Activated T-cell treated with anti-CD3 and anti-CD28 coated beads for 1 hour (primary cell): ENCODE results near the gene KIAA1328.
"Not testable (repeated sequence)": the region's sequence is repeated elsewhere in the genome, so short reads cannot be mapped to it uniquely, and the experiment has no call there.

Source experiments
- DNase-seq: peaks from one replicate; pipeline ENCODE4 v3.0.0-alpha.2; 2020; ENCODE audit warnings: low read depth

Gene KIAA1328

DNA sequence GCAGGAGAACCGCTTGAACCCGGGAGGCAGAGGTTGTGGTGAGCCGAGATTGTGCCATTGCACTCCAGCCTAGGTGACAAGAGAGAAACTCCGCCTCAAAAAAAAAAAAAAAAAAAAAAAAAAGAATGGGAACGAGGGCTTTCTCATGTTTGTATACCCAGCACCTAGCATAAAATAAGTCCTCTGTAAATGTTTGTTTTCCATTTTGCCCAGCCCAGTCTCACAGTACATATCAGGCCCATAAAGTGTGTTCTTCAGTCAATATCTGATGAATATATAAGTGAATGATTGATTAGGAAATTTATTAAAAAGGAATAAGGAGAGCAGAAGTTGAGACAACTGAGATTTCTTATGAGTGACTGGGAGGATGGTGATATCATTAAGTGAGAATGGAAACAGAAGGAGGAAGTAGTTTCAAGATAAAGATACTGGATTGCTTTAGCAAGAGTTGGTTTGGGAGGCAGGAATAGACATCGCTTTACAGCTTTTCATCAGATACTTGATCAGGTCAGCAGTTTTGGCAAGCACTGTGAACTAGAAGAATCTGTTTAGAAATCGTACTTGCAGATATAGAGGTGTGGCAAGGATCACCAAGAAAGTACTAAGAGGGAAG, 327.5 kb downstream of the KIAA1328 start:
- no peak for DNase-seq

DNA sequence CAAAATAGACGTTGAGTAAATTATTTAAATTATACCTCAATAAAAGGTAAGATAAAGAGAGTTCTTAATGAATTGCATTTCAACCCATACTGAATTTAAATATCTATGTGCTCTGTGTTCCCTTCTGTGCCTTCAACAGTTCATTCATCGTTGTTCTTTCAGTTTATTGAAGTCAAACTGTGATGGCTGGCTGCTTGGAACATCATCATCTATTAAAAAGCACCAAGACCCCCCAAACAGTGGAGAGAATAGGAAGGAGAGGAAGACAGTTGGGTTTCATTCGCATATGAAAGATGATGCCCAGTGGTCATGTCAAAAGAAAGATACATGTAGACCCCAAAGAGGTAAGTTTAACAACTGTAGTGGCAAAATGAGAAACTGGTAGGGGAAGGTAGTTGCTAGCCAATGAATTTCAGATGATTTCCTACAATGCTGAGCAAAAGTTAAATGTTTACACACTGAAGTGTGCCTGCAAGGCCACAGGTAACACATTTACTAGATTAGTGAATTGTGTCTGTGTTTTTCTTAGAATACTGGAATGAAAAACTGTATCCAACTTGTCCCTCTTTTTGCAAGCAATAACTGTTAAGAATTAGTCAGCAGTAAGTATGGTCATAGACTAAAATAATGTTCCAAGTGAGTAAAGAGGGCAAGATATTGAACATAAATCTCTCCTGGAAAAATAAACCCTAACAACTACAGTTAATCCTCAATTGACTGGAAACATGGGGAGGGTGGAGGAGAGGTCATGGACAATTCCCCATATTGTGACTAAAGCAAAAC, 331.3 kb downstream of the KIAA1328 start:
- DNase-seq: no peak

DNA sequence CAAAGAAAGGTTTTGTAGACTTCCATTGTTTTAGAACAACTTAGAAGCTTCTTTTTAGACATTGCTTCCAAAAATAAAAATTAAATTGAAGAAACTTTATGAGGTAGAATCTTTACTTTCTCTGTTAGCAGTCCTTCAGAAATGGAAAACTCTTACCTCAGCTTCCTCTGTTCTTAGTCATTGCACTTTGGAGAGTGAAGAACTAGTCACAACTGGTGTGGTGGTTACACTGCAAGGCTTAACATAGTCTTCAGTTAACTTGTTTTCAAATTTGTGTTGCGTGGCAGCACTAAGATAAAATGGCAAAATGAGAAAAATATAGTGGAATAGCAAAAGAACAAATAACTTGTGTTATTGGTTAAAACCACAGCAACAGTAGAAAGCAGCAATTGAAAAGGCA, 332.6 kb downstream of the KIAA1328 start:
- no peak for DNase-seq

DNA sequence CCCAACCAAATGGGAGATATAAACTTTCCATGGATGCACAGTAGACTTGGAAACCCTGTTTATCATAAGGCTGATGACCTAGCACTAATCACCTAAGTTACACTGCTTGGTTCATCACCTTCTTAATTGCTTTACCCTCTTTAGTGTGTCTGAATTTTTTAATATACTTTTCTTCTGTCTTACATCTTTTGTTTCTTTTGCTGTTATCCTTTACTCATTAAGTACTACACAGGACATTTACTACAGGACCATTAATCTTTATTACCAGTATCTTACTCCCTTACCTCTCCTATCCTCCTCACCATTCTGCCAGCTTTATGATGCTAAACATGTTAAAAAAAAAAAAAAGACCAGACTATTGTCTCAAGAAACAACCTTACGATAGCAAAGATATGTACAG, 333.6 kb downstream of the KIAA1328 start:
- DNase-seq: no peak

DNA sequence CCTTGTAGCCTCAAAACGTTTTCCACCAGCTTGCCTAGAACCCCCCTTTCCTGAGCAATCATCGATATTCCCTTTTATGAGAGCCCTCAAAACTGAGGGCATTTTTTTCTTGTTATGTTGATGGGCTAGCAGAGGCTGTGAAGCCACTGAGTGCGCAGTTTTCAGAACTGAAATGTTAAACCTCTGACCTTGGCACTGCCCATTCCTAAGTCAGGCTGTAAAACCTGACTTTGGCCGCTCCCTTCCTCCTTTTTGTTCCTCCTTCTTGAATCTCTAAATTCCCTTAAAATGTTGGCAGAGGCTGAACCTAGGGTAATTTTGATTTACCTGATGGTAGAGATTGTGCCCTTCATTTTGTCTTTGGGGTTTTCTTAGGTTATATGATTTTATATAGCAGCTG, 334.2 kb downstream of the KIAA1328 start:
- no peak for DNase-seq

DNA sequence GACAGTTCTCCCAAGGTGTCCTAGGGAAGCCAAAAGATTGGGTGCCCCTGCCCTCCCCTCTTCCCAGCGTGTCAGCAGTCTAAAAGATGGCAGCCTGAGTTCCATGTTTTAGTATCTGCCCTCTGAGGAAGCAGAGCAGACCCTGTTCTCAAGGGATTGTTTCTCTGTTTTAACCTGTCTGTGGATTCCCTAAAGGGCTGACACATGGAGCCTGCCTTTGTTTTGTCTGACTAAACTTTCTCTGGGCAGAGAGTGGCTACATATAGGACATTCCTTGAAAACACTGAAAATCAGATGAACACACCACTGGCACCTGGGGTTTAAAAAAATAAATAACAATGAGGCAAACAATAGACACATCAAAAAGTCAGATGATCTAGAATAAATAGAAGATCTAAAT, 337.6 kb downstream of the KIAA1328 start:
- no peak for DNase-seq

DNA sequence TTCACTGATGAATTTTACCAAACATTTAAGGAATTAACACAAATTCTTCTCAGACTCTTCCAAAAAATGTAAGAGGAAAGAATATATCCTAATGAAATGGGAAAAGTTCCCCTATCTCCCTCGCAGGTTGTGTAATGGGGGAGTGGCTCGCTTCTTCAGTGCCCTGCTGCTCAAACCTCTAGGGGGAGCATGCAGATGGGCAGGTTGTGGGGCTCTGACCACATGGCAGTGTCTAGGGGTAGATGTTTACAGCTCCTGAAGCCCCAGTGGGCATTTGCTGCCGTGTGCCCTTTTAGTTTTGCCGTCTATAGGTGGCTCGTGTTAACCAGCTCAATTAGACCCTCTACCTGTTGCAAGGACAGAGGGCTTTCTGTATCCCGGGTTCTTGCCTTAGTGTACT, 338.0 kb downstream of the KIAA1328 start:
- DNase-seq: not testable (repeated sequence)

DNA sequence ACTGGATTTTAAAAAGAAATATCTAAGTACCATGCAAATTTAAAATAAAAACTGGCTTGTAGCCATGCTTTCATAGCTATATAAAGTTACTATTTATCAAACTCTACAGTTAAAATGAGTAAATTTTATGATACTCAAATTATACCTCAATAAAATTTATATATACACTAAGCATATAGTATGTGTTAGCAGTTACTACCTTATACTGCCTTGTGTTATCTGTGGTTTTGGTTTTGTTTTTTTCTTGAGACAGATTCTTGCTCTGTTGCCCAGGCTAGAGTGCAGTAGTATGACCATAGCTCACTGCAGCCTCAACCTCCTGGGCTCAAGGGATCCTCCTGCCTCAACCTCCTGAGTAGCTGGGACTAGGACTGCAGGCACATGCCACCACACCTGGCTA, 342.1 kb downstream of the KIAA1328 start:
- DNase-seq: no peak

DNA sequence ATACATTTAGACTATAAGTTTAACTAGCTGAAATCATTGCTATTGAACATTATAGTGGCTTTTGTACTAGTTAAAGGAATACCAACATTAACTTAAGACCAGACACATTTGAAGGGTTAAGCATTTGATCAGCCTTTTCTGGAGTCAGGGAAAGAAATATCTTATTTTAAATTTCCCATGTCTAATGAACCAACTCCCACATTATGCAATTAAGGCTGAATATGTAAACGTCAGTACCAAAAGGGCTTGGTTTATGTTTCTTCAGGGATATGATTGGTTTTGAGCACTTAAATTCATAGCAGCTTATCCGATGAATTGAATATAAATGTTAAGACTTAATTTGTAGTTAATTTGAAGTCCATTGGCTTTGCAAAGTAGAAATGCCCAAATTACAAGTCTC, 344.5 kb downstream of the KIAA1328 start:
- no peak for DNase-seq

DNA sequence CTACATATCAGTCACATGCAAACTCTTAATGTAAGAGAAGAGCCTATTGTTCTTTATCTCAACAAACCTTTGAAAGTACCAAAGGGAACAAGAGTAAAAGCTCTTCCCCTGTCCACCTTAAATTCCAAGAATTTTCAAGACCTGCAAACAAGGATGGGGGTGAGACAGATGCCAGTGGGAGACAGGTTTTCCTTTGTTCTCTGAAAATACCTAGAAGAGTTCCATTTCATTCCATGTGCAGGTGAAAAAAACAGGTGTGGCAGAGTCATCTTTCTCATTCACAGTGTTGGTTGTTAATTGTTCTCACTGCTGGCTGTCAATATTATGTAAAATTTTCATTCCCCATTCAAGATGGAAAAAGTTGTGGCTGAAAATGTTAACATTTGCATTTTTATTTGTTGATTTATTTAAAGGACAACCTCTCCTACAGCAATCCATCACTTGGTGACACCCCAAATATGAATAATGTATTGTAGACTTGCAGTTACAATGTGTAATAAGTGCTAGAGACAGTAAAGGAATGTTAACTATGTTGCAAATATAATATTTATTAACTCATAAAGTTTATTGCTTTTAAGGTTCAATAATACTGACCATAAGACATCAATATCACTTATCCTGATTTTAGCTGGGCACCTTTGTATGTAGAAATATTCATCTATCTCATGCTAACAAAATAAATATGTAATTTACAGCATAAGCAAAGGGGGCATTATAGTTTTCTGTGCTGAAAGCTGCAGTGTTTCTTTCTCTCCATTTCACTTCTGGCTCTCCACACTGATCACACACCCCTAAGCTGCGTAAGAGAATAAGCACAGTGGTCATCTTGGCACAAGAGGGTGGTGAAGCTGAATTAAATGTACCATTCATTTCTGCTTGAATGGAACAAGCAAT, 347.0 kb downstream of the KIAA1328 start:
- DNase-seq: no peak

DNA sequence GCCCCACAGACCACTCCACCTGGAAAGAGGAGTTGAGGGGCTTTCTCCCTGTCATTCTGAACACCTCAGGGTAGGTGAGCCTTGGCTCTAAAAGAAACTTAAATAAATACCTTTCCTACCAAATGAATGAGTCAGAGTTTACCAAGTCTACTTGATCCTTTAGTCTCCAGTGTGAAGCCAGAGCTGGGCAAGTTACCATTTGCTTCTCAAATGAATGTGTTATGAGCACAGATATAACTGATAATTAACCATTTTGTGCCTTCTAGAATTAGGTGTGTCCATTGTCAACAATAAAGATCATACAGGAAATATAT, 347.7 kb downstream of the KIAA1328 start:
- DNase-seq: no peak

DNA sequence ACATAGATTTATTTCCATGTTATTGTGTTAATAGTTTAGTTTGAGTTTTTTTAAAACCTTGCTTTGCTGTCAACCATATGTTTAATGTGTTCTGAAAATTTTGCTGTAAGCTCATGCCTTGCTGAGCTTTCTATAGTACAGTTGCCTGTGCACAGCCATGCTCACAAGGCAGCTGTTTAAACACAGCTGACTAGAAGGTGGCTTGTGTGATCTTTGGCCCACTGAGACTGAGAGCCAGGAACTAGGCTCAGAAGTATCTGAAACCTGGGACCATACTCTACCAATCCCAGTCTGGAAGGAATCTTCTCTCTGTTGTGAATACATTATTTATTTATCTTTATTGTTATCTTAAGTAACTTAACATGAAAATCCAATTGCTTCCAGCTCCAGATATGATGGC, 350.5 kb downstream of the KIAA1328 start:
- DNase-seq: no peak

DNA sequence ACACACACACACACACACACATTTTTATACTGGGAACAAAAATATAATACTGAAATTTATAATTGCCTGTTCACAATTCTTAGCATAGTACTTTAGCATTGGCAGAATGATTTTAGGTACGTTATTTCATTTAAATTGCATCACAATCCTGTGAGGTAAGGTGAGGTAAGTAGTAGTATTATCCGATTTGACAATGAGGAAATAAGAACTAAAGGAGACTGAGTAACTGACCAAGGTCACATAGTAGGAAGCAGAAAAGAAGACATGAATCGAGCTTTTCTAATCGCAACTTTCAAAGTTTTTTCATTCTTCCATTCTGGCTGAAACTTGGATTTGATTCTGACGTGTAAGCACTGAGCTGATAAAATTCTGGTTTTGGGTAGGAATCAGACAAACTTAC, 351.2 kb downstream of the KIAA1328 start:
- no peak for DNase-seq

DNA sequence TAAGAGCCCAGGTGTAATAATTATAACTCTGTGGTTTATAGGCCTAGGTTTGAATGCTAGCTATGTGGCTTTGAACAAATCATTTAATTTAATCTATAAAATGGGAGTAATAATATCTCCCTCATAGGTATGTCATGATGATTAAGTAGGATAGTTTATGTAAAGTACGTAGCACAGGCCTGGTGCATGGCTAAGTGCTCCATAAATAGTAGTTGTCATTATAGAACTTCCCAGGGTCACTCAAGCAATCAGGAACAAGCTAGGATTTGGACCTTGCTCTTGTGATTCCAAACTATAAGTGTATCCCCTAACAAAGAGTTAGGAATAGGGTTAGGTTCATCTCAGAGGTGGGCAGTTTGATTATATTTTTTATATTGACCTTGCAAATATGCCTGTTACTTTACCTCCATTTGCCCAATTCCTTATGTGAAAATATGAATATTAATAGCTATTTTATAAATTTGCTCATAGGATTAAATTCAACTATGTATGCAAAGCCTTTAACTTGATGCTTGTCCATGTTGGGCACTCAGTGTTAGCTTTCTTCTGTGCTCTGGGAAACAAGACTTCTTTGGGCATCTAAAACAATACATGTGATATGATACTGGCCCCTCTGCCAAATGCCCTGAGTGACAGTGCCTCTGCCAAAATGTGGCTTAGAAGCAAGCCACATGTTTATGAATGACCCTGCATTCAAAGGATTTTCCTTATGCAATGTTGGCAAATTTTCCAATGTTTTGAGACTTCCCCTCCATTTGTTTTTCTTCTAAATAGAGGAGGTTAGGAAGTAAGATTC, 353.6 kb downstream of the KIAA1328 start:
- no peak for DNase-seq

DNA sequence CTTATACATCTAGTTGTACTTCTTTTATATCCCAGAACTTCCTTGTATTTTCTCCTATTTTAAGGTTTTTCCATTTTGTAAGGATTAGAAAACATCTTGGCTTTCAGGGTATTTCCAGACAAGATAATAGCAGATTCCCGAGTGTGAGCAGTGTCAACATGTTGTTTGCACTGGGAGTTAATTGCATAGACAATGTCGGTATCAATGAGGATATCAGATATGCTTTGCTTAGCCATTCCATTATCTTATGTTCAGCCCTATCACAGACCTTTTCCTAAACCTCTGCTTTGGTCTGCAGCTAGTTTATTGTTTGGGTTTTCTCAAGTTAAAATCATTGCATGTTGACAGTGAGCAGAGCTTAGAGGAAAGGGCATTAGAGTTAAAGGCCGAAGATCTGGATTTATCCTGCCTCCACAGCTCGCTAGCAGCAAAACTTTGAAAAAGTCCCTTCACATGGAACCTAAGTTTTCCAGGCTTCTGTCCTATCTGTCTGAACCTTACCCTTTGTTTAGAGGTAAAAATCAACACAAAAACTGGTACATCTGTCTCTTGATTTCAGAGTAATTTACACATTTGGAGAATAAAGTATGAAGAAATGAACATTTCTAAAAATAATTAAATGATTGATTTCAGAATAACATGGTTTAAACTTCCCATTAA, 355.4 kb downstream of the KIAA1328 start:
- DNase-seq: no peak

DNA sequence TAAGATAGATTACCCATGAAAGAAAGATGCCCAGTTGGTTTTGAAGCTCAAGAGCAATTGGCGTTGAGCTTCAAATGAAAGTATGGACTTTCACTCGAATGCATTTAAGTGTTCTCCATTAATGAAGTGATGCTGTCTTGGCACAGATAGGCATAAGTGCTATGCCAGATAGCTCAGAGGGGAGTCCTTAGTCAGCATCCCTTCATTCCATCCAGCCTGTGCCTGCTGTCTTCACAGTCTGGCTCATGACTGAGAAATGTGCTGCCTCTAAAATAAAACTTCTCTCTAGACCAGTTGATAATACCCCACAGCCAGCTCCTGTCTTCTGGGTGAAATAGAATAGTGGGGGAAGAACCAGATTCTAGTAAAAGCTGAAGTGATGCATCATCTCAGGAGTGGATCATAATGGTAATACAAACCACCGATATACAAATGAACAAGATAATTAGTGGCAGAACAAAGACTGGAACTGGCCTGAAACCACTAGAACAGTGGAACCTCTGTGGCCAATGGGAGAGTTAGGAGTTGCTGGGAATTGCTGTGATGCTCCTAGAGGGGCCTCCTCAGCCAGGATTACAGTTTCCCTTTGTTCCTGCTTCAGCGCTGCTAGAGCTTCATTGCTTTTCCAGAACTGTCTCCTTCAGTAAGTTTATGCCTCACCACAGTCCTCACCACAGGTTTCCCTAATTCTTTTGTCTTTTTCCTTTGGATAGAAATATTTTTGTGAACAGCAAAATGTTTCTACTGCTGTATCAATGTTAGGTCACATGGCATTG, 359.3 kb downstream of the KIAA1328 start:
- DNase-seq: no peak

DNA sequence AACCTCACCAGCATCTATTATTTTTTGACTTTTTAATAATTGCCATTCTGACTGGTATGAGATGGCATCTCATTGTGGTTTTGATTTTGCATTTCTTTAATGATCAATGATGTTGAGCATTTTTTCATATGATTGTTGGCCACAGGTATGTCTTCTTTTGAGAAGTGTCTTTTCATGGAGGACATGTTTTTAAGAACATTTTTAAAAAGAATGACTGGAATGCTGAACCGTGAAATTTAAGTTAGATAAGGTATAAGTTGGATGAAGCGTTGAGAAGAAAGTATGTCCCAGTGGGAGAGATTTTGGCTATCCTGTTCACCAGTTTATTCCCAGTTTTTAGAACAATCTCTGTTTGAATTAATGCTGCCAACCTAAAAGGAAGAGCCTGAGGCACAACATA, 370.8 kb downstream of the KIAA1328 start:
- DNase-seq: no peak

DNA sequence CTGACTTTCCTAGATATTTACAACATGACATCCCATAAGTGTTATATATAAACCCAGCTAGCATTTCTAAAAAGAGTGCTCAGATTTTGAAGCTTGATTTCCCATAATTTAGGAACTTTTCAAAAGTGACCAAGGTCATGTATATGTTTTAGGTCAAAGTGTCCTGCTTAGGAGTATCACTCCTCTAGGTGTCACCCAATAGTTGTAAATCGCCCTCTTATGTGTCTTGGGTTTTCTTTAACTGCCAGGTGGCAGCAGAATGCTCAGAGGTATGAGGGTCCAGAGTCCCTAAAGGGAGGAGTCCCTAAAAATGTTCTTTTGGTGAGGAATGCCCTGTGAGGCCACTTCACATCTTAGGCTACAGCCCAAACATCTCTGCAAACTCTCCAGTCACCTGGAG, 378.4 kb downstream of the KIAA1328 start:
- no peak for DNase-seq

DNA sequence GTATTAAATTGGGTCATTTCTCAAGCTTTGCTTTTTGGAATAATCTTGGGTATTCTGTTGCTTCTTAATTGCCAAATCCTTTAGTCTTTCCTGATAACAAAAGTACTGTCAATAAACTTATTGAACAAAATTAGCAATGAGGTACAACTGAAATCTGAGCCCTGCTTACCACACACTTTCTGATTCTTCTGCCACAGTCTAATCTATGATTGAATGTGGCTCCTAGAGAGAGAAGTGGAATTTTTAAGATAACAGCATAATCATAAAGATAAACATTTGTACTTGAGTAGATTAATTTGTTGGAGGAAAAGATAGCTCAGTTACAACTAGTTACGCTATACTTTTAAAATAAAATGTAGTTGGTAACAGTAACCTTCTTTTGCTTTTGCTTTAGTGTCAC, 381.9 kb downstream of the KIAA1328 start:
- no peak for DNase-seq

DNA sequence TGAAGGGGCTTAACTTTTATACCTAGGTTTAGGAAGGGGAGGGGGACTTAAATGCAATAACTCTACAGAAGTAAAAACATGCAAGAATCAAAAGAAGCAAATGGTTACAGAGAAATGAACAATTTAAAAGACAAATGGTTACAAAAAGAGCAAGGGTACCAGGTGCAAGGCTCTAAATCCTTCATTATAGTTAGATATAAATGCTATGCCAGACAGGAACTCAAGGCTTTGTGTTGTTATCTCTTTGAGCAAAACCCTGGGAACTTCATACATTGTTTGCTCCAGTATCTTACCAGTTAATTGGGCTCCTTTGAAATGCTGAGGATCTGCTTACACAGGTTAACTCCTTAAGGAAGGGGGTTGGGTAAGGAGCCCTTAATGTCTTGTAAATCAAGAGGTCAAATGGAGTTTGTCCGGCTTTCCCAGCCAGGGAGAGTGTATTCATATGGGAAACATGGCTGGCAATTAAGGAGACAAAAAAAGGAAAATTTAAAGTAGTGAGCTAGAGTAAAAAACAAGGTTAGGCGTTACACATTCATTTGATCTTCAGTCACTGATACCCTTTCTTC, 389.2 kb downstream of the KIAA1328 start:
- DNase-seq: no peak

DNA sequence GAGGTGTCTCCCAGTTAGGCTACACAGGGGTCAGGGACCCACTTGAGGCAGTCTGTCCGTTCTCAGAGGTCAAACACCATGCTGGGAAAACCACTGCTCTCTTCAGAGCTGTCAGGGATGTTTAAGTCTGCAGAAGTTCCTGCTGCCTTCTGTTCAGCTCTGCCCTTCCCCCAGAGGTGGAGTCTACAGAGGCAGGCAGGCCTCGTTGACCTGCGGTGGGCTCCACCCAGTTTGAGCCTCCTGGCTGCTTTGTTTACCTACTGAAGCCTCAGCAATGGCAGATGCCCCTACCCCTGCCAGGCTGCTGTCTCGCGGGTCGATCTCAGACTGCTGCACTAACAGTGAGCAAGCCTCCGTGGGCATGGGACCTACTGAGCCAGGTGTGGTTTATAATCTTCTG, 390.3 kb downstream of the KIAA1328 start:
- no peak for DNase-seq
